Measurements from ENCODE around the gene RAB11FIP4.

DNA sequence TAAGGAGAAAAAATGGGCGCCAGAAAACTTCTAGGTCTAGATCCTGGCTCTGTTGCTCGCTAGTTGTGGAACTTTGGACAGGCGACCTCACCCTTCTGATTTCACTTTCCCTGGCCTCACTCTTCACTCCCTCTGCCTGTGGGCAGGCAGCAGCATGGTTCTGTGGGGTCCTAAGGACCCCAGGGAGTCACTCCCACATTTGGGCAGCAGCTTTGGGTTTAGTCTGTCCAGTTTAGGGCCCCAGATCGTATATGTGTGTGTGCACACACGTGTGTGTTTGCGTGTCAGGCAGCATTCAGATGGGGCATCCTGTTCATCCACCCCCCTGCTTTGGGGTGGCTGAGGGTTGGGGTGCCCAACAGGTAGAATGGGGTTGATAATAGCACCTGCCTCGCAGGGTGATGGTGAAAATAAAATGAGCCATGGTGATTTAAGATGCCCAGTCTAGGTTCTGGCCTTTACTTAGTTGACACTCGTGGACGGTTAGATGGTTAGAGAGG is 102.2 kb downstream of the RAB11FIP4 start:
- no peak for TF ChIP-seq POLR2A (IDR thresholded peaks at IDR 0.05)
- TF ChIP-seq, protein P1, sequence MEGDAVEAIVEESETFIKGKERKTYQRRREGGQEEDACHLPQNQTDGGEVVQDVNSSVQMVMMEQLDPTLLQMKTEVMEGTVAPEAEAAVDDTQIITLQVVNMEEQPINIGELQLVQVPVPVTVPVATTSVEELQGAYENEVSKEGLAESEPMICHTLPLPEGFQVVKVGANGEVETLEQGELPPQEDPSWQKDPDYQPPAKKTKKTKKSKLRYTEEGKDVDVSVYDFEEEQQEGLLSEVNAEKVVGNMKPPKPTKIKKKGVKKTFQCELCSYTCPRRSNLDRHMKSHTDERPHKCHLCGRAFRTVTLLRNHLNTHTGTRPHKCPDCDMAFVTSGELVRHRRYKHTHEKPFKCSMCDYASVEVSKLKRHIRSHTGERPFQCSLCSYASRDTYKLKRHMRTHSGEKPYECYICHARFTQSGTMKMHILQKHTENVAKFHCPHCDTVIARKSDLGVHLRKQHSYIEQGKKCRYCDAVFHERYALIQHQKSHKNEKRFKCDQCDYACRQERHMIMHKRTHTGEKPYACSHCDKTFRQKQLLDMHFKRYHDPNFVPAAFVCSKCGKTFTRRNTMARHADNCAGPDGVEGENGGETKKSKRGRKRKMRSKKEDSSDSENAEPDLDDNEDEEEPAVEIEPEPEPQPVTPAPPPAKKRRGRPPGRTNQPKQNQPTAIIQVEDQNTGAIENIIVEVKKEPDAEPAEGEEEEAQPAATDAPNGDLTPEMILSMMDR (IDR thresholded peaks at IDR 0.05) = no peak

Measured in breast epithelium (tissue), 3 donors.